Loucy (cell line): ENCODE results near the gene CABP2.

Experiments used
- EZH2phosphoT487 ChIP-seq: fragments of 200-600 bp; IDR thresholded peaks from 2 replicates; pipeline ENCODE4 v1.6.1; 2018; ENCODE audit warnings: antibody characterized with exemption, mild to moderate bottlenecking, moderate library complexity, borderline replicate concordance
- TF ChIP-seq, protein P1 (sequence below): fragments of 200-600 bp; sonication (generic); conservative IDR thresholded peaks from 2 replicates; pipeline ENCODE4 v1.5.1; 2014; ENCODE audit warnings: mild to moderate bottlenecking, antibody characterized with exemption, low read length

DNA sequence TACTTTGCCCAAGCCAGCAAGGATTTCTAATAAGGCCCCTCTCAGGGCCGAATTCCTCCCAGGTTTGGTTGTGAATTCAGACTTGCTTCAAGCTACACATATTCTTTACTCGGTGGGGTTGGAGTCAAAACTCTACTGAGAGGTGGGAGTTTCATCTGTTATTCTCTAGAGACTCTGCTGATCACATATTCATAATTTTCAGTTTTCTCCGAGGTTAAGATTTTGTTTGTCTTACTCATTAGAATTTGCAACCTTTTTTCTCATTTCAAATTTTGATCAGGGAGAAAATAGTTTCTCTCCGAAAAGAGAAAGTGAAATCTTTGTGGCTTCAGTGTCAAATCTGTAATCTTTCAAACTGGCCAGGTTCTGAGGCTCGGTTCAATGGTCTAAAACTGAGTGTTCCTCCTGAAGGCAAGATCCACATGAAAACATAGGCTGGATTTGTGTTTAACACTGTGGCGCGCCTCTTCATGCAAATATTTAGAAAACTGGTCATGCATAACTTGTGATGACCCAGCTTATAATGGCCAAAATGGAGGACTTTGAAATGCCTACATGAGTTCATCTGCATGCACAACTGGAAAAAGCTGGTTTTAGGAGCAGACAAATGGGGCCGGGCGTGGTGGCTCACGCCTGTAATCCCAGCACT, 38.8 kb upstream of the CABP2 start:
- TF ChIP-seq, protein P1, sequence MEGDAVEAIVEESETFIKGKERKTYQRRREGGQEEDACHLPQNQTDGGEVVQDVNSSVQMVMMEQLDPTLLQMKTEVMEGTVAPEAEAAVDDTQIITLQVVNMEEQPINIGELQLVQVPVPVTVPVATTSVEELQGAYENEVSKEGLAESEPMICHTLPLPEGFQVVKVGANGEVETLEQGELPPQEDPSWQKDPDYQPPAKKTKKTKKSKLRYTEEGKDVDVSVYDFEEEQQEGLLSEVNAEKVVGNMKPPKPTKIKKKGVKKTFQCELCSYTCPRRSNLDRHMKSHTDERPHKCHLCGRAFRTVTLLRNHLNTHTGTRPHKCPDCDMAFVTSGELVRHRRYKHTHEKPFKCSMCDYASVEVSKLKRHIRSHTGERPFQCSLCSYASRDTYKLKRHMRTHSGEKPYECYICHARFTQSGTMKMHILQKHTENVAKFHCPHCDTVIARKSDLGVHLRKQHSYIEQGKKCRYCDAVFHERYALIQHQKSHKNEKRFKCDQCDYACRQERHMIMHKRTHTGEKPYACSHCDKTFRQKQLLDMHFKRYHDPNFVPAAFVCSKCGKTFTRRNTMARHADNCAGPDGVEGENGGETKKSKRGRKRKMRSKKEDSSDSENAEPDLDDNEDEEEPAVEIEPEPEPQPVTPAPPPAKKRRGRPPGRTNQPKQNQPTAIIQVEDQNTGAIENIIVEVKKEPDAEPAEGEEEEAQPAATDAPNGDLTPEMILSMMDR: no peak
- no peak for TF ChIP-seq EZH2phosphoT487
